Gastrocnemius medialis (tissue), 4 donors: ENCODE results near the gene ZEB2. TPM values are rescaled to one million over a fixed set of nuclear protein-coding genes. Genes with fewer than 3 reads are reported as not detected.
A peak's percentile ranks its signal among the peaks of the same experiment; 100 is the strongest.

Source experiments
- ATAC-seq, 2 donors: fragments of 150-250 bp; one replicate each; pipeline ENCODE4 v1.9.1; 2016
- DNase-seq, 2 donors: peaks; one replicate each; pipeline ENCODE4 v3.0.0-alpha.2; 2019
- H3K27ac ChIP-seq, 4 donors: fragments of 200-600 bp; sonication (generic); 1 replicate in 1 of 4; 2 replicates in 3 of 4; pipeline ENCODE4 v1.5.1; 2016 to 2018; ENCODE audit warnings: mild to moderate bottlenecking in 2 of 4, moderate library complexity in 1 of 4
- H3K27me3 ChIP-seq, 3 donors: fragments of 200-600 bp; sonication (generic) in 2 of 3; 1 replicate in 1 of 3; 2 replicates in 2 of 3; pipeline versions ENCODE4 v1.5.1 to v1.6.0; 2016 to 2019; ENCODE audit warnings: mild to moderate bottlenecking in 1 of 3, moderate library complexity in 1 of 3
- H3K36me3 ChIP-seq, 2 donors: fragments of 200-600 bp; sonication (generic) in 1 of 2; one replicate each; pipeline ENCODE4 v1.5.1; 2017 to 2018
- H3K4me1 ChIP-seq, 2 donors: fragments of 200-600 bp; sonication (generic) in 1 of 2; one replicate each; pipeline ENCODE4 v1.5.1; 2016 to 2017; ENCODE audit warnings: mild to moderate bottlenecking in 2 of 2
- H3K4me3 ChIP-seq, 4 donors: fragments of 200-600 bp; sonication (generic) in 3 of 4; 1 replicate in 1 of 4; 2 replicates in 3 of 4; pipeline ENCODE4 v1.5.1; 2016 to 2019; ENCODE audit warnings: mild to moderate bottlenecking in 2 of 4
- H3K9me3 ChIP-seq, 3 donors: fragments of 200-600 bp; sonication (generic) in 2 of 3; 1 replicate in 1 of 3; 2 replicates in 2 of 3; pipeline ENCODE4 v1.5.1; 2016 to 2019
- CTCF ChIP-seq, 5 experiments: fragments of 450-650 bp in 3 of 5; fragments of 200-600 bp in 2 of 5; sonication (generic) in 2 of 5; IDR thresholded peaks in 4 of 5; conservative IDR thresholded peaks in 1 of 5; 1 replicate in 4 of 5; 2 replicates in 1 of 5; pipeline ENCODE4 v1.5.1; 2016 to 2019; ENCODE audit warnings: antibody characterized with exemption in 5 of 5, mild to moderate bottlenecking in 3 of 5, moderate library complexity in 3 of 5
- POLR2A ChIP-seq, 2 donors: fragments of 450-650 bp; IDR thresholded peaks; one replicate each; pipeline ENCODE4 v1.6.1; 2017; ENCODE audit warnings: antibody characterized with exemption in 2 of 2, mild to moderate bottlenecking in 2 of 2, moderate library complexity in 2 of 2
- in situ Hi-C, 4 donors: fragments of 200-750 bp; cut with MboI; loops; one replicate each; pipeline versions ENCODE4 v1.15.0 to v1.8.0; 2017; ENCODE audit warnings: low sequenced_read_pairs in 4 of 4
- intact Hi-C: fragments of 100-400 bp; cut with DNase I; formaldehyde crosslinking; loops from one replicate; pipeline ENCODE4 v1.15.1; 2023; ENCODE audit warnings: low total_unique reads
- total RNA-seq, 4 donors: library from RNA; depleted of rRNA; stranded (reverse); fragments of >200 nt; gene quantifications; one replicate each; pipeline versions ENCODE4 v1.1.0 to v1.2.3, GENCODE V29; 2016

Gene ZEB2
- total RNA-seq, 4 donors from 2014 or later = 21.2 to 27.6 (median 22.9) TPM

- in situ Hi-C loops (loop anchor here in 1 of 4 donors (10.0 kb wide), 1 partner anchor 62 kb away; no protein-coding TSS in a partner anchor), intact Hi-C loops (loop anchor here (5.0 kb wide), 1 partner anchor 121 kb away; a partner anchor contains a TSS)
- Histone ChIP-seq H3K27me3 (no peaks in the 10 kb centered on the region), H3K36me3 (no peaks in the 10 kb centered on the region), H3K9me3 (no peaks in the 10 kb centered on the region), H3K4me1 (peaks cover 22 to 39% of the 10 kb centered on the region in 2 donors), H3K4me3 (peak overlapping the region in 3 of 4 donors; percentile 24 to 41 (median 25)), H3K27ac (peak overlapping the region in 3 of 4 donors; percentile 15 to 47 (median 33))
- no peak for DNase-seq
- ATAC-seq = no peak
- no peak for TF ChIP-seq CTCF (IDR thresholded peaks at IDR 0.05 in 4 of 5, conservative IDR thresholded peaks at IDR 0.05 in 1 of 5)
- no peak for TF ChIP-seq POLR2A (IDR thresholded peaks at IDR 0.05)
These were observed 67.0 kb downstream of the ZEB2 start for GRCh38 chr2:144452989-144453336.

GRCh38 chr2:144452169-144452988 is 67.5 kb downstream of the ZEB2 start:
- in situ Hi-C loops (loop anchor here in 1 of 4 donors (10.0 kb wide), 1 partner anchor 62 kb away; no protein-coding TSS in a partner anchor), intact Hi-C loops (loop anchor here (5.0 kb wide), 1 partner anchor 120 kb away; a partner anchor contains a TSS)
- no peaks in the 10 kb centered on the region for H3K9me3 ChIP-seq
- ATAC-seq = no peak
- H3K36me3 ChIP-seq = no peaks in the 10 kb centered on the region
- no peak for DNase-seq
- peaks cover 23 to 39% of the 10 kb centered on the region in 2 donors for H3K4me1 ChIP-seq
- peak overlapping the region; percentile 3 to 41 (median 24) for H3K4me3 ChIP-seq
- H3K27me3 ChIP-seq = no peaks in the 10 kb centered on the region
- peak overlapping the region in 3 of 4 donors; percentile 15 to 47 (median 33) for H3K27ac ChIP-seq
- TF ChIP-seq CTCF (IDR thresholded peaks at IDR 0.05 in 4 of 5, conservative IDR thresholded peaks at IDR 0.05 in 1 of 5) = peak in 1 of 5 experiments; percentile 23
- no peak for TF ChIP-seq POLR2A (IDR thresholded peaks at IDR 0.05)

GRCh38 chr2:144451443-144451842 is 68.5 kb downstream of the ZEB2 start:
- H3K9me3 ChIP-seq = no peaks in the 10 kb centered on the region
- no peak for TF ChIP-seq POLR2A (IDR thresholded peaks at IDR 0.05)
- no peak for TF ChIP-seq CTCF (IDR thresholded peaks at IDR 0.05 in 4 of 5, conservative IDR thresholded peaks at IDR 0.05 in 1 of 5)
- no peak overlapping the region for H3K4me3 ChIP-seq
- H3K27me3 ChIP-seq = no peaks in the 10 kb centered on the region
- no peak overlapping the region for H3K27ac ChIP-seq
- H3K4me1 ChIP-seq = peaks cover 16 to 31% of the 10 kb centered on the region in 2 donors
- in situ Hi-C loops = loop anchor here in 1 of 4 donors (10.0 kb wide), 1 partner anchor 63 kb away; no protein-coding TSS in a partner anchor
- DNase-seq (no peak), ATAC-seq (no peak)
- intact Hi-C loops = loop anchor here (5.0 kb wide), 1 partner anchor 119 kb away; a partner anchor contains a TSS
- H3K36me3 ChIP-seq = no peaks in the 10 kb centered on the region

- DNase-seq (peak; percentile 33 to 74), ATAC-seq (peak; percentile 88 to 98)
- peak overlapping the region; percentile 11 to 72 (median 44) for H3K27ac ChIP-seq
- intact Hi-C loops (no loop called here), in situ Hi-C loops (no loop called here)
- H3K36me3 ChIP-seq = no peaks in the 10 kb centered on the region
- peak overlapping the region; percentile 27 to 53 (median 34) for H3K4me3 ChIP-seq
- H3K9me3 ChIP-seq = no peaks in the 10 kb centered on the region
- peaks cover 19 to 27% of the 10 kb centered on the region in 2 donors for H3K4me1 ChIP-seq
- TF ChIP-seq CTCF (IDR thresholded peaks at IDR 0.05 in 4 of 5, conservative IDR thresholded peaks at IDR 0.05 in 1 of 5) (peak in 3 of 5 experiments; percentile 34 to 57 (median 42)), POLR2A (IDR thresholded peaks at IDR 0.05) (no peak)
- no peaks in the 10 kb centered on the region for H3K27me3 ChIP-seq
These were observed 70.9 kb downstream of the ZEB2 start for GRCh38 chr2:144449028-144449406.
